Mesodermal cell (in vitro differentiated cells): Measurements from ENCODE around the gene NFKBIZ.
A peak's percentile ranks its signal among the peaks of the same experiment; 100 is the strongest.

Experiments used
- H3K27ac ChIP-seq: 2 replicates; pipeline ENCODE4 v1.7.0; 2013; ENCODE audit warnings: mild to moderate bottlenecking, low read depth, low read length, moderate library complexity; ENCODE audit not compliant: severe bottlenecking
- H3K36me3 ChIP-seq: 2 replicates; pipeline ENCODE4 v1.7.1; 2013; ENCODE audit warnings: mild to moderate bottlenecking, low read length, moderate library complexity; ENCODE audit not compliant: control insufficient read depth, insufficient read depth
- H3K4me1 ChIP-seq: one replicate; pipeline ENCODE4 v1.7.1; 2013; ENCODE audit warnings: mild to moderate bottlenecking, low read length; ENCODE audit not compliant: insufficient read depth, control insufficient read depth, poor library complexity, severe bottlenecking
- H3K4me3 ChIP-seq: 2 replicates; pipeline ENCODE4 v1.7.0; 2013; ENCODE audit warnings: low read length, control low read depth, mild to moderate bottlenecking; ENCODE audit not compliant: insufficient read depth, poor library complexity, severe bottlenecking; ENCODE audit errors: extremely low read depth
- H3K9me3 ChIP-seq: 2 replicates; pipeline ENCODE4 v1.7.1; 2013; ENCODE audit warnings: mild to moderate bottlenecking, low read length, moderate library complexity; ENCODE audit not compliant: control insufficient read depth
- WGBS, 2 experiments: methylation state at CpG; one replicate each; pipeline ENCODE4 v1.1.5; 2013; ENCODE audit warnings: missing lambda C conversion rate in 2 of 2; ENCODE audit not compliant: insufficient coverage in 2 of 2; 5-methylcytosine and 5-hydroxymethylcytosine counted together

The NFKBIZ gene

GRCh38 chr3:101836652-101837598 lies 12.4 kb upstream of the NFKBIZ start:
- H3K4me3 ChIP-seq = no peak overlapping the region
- WGBS, 2 experiments = no CpG with 5 or more reads among the region's 3 CpGs

GRCh38 chr3:101838691-101839090 lies 10.6 kb upstream of the NFKBIZ start:
- no peak overlapping the region for H3K27ac ChIP-seq
- no peak overlapping the region for H3K4me3 ChIP-seq
- H3K36me3 ChIP-seq = no peaks in the 10 kb centered on the region
- H3K9me3 ChIP-seq = no peaks in the 10 kb centered on the region
- WGBS, 2 experiments = no CpG with 5 or more reads among the region's 2 CpGs
- H3K4me1 ChIP-seq = peaks cover 6% of the 10 kb centered on the region

More at GRCh38 chr3:101836652-101837598, 12.4 kb upstream of the NFKBIZ start:
- Histone ChIP-seq H3K27ac (no peak overlapping the region), H3K4me1 (peaks cover 1% of the 10 kb centered on the region), H3K36me3 (no peaks in the 10 kb centered on the region), H3K9me3 (no peaks in the 10 kb centered on the region)

- H3K36me3 ChIP-seq = no peaks in the 10 kb centered on the region
- H3K4me3 ChIP-seq = no peak overlapping the region
- no peaks in the 10 kb centered on the region for H3K9me3 ChIP-seq
- peaks cover 6% of the 10 kb centered on the region for H3K4me1 ChIP-seq
- H3K27ac ChIP-seq = no peak overlapping the region
Measured at GRCh38 chr3:101840066-101840465, 9.2 kb upstream of the NFKBIZ start.

- WGBS, 2 experiments = 38 to 41% methylated on average over 2 of the region's 2 CpGs
- H3K27ac ChIP-seq = peak overlapping the region; percentile 51
- H3K4me1 ChIP-seq = peaks cover 6% of the 10 kb centered on the region
- no peaks in the 10 kb centered on the region for H3K36me3 ChIP-seq
- no peak overlapping the region for H3K4me3 ChIP-seq
- no peaks in the 10 kb centered on the region for H3K9me3 ChIP-seq
Measured at GRCh38 chr3:101842245-101842934, 6.9 kb upstream of the NFKBIZ start.

- Histone ChIP-seq H3K4me3 (no peak overlapping the region), H3K27ac (no peak overlapping the region), H3K4me1 (peaks cover 6% of the 10 kb centered on the region), H3K36me3 (no peaks in the 10 kb centered on the region), H3K9me3 (no peaks in the 10 kb centered on the region)
- WGBS, 2 experiments = 100% methylated on average over 1 of the region's 3 CpGs; no CpG with 5 or more reads in 1 of the 2 experiments
Measured at GRCh38 chr3:101842935-101843330, 6.4 kb upstream of the NFKBIZ start.

- H3K27ac ChIP-seq = no peak overlapping the region
- no CpG with 5 or more reads among the region's 2 CpGs for WGBS, 2 experiments
- H3K36me3 ChIP-seq = no peaks in the 10 kb centered on the region
Measured at GRCh38 chr3:101845425-101845824, 3.9 kb upstream of the NFKBIZ start.

GRCh38 chr3:101846709-101847108 lies 2.6 kb upstream of the NFKBIZ start:
- Histone ChIP-seq H3K27ac (no peak overlapping the region), H3K36me3 (peaks cover under 1% of the 10 kb centered on the region), H3K9me3 (no peaks in the 10 kb centered on the region), H3K4me1 (peaks cover 6% of the 10 kb centered on the region), H3K4me3 (no peak overlapping the region)
- 80 to 82% methylated on average over 2 of the region's 2 CpGs for WGBS, 2 experiments

More at GRCh38 chr3:101845425-101845824, 3.9 kb upstream of the NFKBIZ start:
- Histone ChIP-seq H3K9me3 (no peaks in the 10 kb centered on the region), H3K4me3 (no peak overlapping the region), H3K4me1 (peaks cover 6% of the 10 kb centered on the region)

GRCh38 chr3:101847328-101847727 lies 2.0 kb upstream of the NFKBIZ start:
- Histone ChIP-seq H3K27ac (no peak overlapping the region), H3K9me3 (no peaks in the 10 kb centered on the region), H3K4me3 (no peak overlapping the region), H3K4me1 (peaks cover 1% of the 10 kb centered on the region), H3K36me3 (peaks cover 7% of the 10 kb centered on the region)
- WGBS, 2 experiments = 100% methylated on average over 3 of the region's 3 CpGs

- peak overlapping the region; percentile 86 for H3K27ac ChIP-seq
- no peaks in the 10 kb centered on the region for H3K9me3 ChIP-seq
- peak overlapping the region; percentile 89 for H3K4me3 ChIP-seq
- peaks cover 17% of the 10 kb centered on the region for H3K36me3 ChIP-seq
- H3K4me1 ChIP-seq = no peaks in the 10 kb centered on the region
- WGBS, 2 experiments = no CpG with 5 or more reads among the region's 3 CpGs
Measured at GRCh38 chr3:101848326-101848725, 988 bp upstream of the NFKBIZ start.

GRCh38 chr3:101849714-101850245 lies 466 bp downstream of the NFKBIZ start:
- H3K4me1 ChIP-seq = no peaks in the 10 kb centered on the region
- 0% methylated on average over 30 to 47 of the region's 67 CpGs for WGBS, 2 experiments
- peak overlapping the region; percentile 89 for H3K4me3 ChIP-seq
- no peaks in the 10 kb centered on the region for H3K9me3 ChIP-seq
- H3K36me3 ChIP-seq = peaks cover 32% of the 10 kb centered on the region
- H3K27ac ChIP-seq = peak overlapping the region; percentile 62
